HG02759 (cell line): ENCODE measurements around the gene TMEM235.
"Not testable (repeated sequence)": the region's sequence is repeated elsewhere in the genome, so short reads cannot be mapped to it uniquely, and the experiment has no call there.

ENCODE experiments used
- ATAC-seq: cut with Tn5 transposase; IDR thresholded peaks from one replicate; pipeline ENCODE4 v1.9.1; 2021; ENCODE audit warnings: mild to moderate bottlenecking, moderate library complexity; ENCODE audit not compliant: unreplicated experiment

Gene TMEM235

GRCh38 chr17:78214706-78215061 is 16.7 kb upstream of the TMEM235 start:
- no peak for ATAC-seq

GRCh38 chr17:78219396-78220150 is 11.9 kb upstream of the TMEM235 start:
- no peak for ATAC-seq

- ATAC-seq: no peak
These were observed 8.4 kb upstream of the TMEM235 start for GRCh38 chr17:78223061-78223460.

- ATAC-seq: no peak
These were observed 7.7 kb upstream of the TMEM235 start for GRCh38 chr17:78223765-78224164.

- no peak for ATAC-seq
These were observed 7.0 kb upstream of the TMEM235 start for GRCh38 chr17:78224231-78225087.

GRCh38 chr17:78225088-78225865 is 6.2 kb upstream of the TMEM235 start:
- ATAC-seq: no peak

- ATAC-seq: no peak
These were observed 5.2 kb upstream of the TMEM235 start for GRCh38 chr17:78226055-78226758.

- no peak for ATAC-seq
These were observed 4.5 kb upstream of the TMEM235 start for GRCh38 chr17:78226759-78227454.

GRCh38 chr17:78227455-78227916 is 3.9 kb upstream of the TMEM235 start:
- ATAC-seq: no peak

- no peak for ATAC-seq
These were observed 3.3 kb upstream of the TMEM235 start for GRCh38 chr17:78228176-78228575.

GRCh38 chr17:78230252-78230962 is 1.0 kb upstream of the TMEM235 start:
- no peak for ATAC-seq

- no peak for ATAC-seq
These were observed 794 bp downstream of the TMEM235 start for GRCh38 chr17:78231991-78232858.

- no peak for ATAC-seq
These were observed 1.4 kb downstream of the TMEM235 start for GRCh38 chr17:78232859-78233173.

GRCh38 chr17:78233678-78234077 is 2.2 kb downstream of the TMEM235 start:
- ATAC-seq: no peak

GRCh38 chr17:78234261-78234865 is 2.9 kb downstream of the TMEM235 start:
- ATAC-seq: no peak

- ATAC-seq: not testable (repeated sequence)
These were observed 3.6 kb downstream of the TMEM235 start for GRCh38 chr17:78235022-78235421.

- no peak for ATAC-seq
These were observed 4.5 kb downstream of the TMEM235 start for GRCh38 chr17:78235885-78236284.
